ENCODE measurements around the gene CXCR5. TPM values are rescaled to one million over a fixed set of nuclear protein-coding genes. Genes with fewer than 3 reads are reported as not detected.

The CXCR5 gene
- total RNA-seq, 6 experiments from 2014 or later = 0.07 TPM; not detected in 4

- Histone ChIP-seq H3K4me1 (peaks cover 0 to 25% (median 9%) of the 10 kb centered on the region in 4 donors), H3K4me3 (peak overlapping the region in 2 of 3 donors; percentile 35 to 43), H3K9me3 (no peaks in the 10 kb centered on the region), H3K36me3 (no peaks in the 10 kb centered on the region), H3K27ac (peak overlapping the region; percentile 76 to 93 (median 87)), H3K27me3 (no peaks in the 10 kb centered on the region)
- no peak for TF ChIP-seq CTCF (IDR thresholded peaks at IDR 0.05)
- no peak for TF ChIP-seq POLR2A (IDR thresholded peaks at IDR 0.05)
- DNase-seq = peak; percentile 37 to 87 (median 85)
- intact Hi-C loops (cut with DNase I) = no loop called here
- 17% methylated on average over 14 of the region's 14 CpGs for WGBS (ENCODE audit: insufficient coverage, low coverage, low lambda C conversion rate, missing lambda C conversion rate)
- ATAC-seq = peak; percentile 70 to 91 (median 87)
Observed at GRCh38 chr11:118870396-118871343, 13.0 kb upstream of the CXCR5 start.

GRCh38 chr11:118872403-118872821 is 11.3 kb upstream of the CXCR5 start:
- TF ChIP-seq POLR2A (IDR thresholded peaks at IDR 0.05) = no peak
- TF ChIP-seq CTCF (IDR thresholded peaks at IDR 0.05) = no peak
- no peak overlapping the region for H3K27ac ChIP-seq
- no peaks in the 10 kb centered on the region for H3K27me3 ChIP-seq
- WGBS (ENCODE audit: insufficient coverage, low coverage, low lambda C conversion rate, missing lambda C conversion rate) = 63% methylated on average over 4 of the region's 17 CpGs
- intact Hi-C loops (cut with DNase I) = no loop called here
- H3K4me1 ChIP-seq = peaks cover 0 to 25% (median 9%) of the 10 kb centered on the region in 4 donors
- H3K9me3 ChIP-seq = no peaks in the 10 kb centered on the region
- H3K36me3 ChIP-seq = no peaks in the 10 kb centered on the region
- H3K4me3 ChIP-seq = no peak overlapping the region
- no peak for ATAC-seq
- DNase-seq = no peak

- WGBS (ENCODE audit: insufficient coverage, low coverage, low lambda C conversion rate, missing lambda C conversion rate) = 93% methylated on average over 3 of the region's 4 CpGs
- Histone ChIP-seq H3K9me3 (no peaks in the 10 kb centered on the region), H3K27ac (no peak overlapping the region), H3K36me3 (no peaks in the 10 kb centered on the region), H3K4me3 (no peak overlapping the region), H3K27me3 (no peaks in the 10 kb centered on the region), H3K4me1 (peaks cover 0 to 23% (median 7%) of the 10 kb centered on the region in 4 donors)
- ATAC-seq = no peak
- intact Hi-C loops (cut with DNase I) = no loop called here
- no peak for DNase-seq
- TF ChIP-seq POLR2A (IDR thresholded peaks at IDR 0.05) = no peak
- TF ChIP-seq CTCF (IDR thresholded peaks at IDR 0.05) = no peak
Observed at GRCh38 chr11:118873804-118874203, 9.9 kb upstream of the CXCR5 start.

- WGBS (ENCODE audit: insufficient coverage, low coverage, low lambda C conversion rate, missing lambda C conversion rate) = 56% methylated on average over 4 of the region's 10 CpGs
- Histone ChIP-seq H3K27ac (no peak overlapping the region), H3K4me3 (no peak overlapping the region), H3K4me1 (no peaks in the 10 kb centered on the region), H3K36me3 (no peaks in the 10 kb centered on the region), H3K9me3 (no peaks in the 10 kb centered on the region), H3K27me3 (no peaks in the 10 kb centered on the region)
- DNase-seq (no peak), ATAC-seq (peak in 2 of 4 donors; percentile 6 to 13)
- TF ChIP-seq POLR2A (IDR thresholded peaks at IDR 0.05) (no peak), CTCF (IDR thresholded peaks at IDR 0.05) (no peak)
- intact Hi-C loops (cut with DNase I) = no loop called here
Observed at GRCh38 chr11:118876286-118876685, 7.4 kb upstream of the CXCR5 start.
